Measurements from ENCODE around the gene PHETA2. TPM values are rescaled to one million over a fixed set of nuclear protein-coding genes. Genes with fewer than 3 reads are reported as not detected.
"Not testable (repeated sequence)": the region's sequence is repeated elsewhere in the genome, so short reads cannot be mapped to it uniquely, and the experiment has no call there.

The PHETA2 gene
- total and polyA plus RNA-seq, 2 donors (not counting 3 experiments of a cell fraction or from before 2014, with no cell fraction given), result 25.4 to 29.9 TPM

GRCh38 chr22:42127606-42128005 lies 53.6 kb downstream of the PHETA2 start:
- no peak overlapping the region for H3K27ac ChIP-seq (ENCODE audit: insufficient read depth, low read depth, low read length)
- H3K9ac ChIP-seq (replicated peaks; ENCODE audit: extremely low read depth, insufficient read depth, low read length), result no peak overlapping the region
- intact Hi-C loops (cut with micrococcal nuclease), result no loop called here
- no TSS peak for BruUV-seq (replicated peaks)
- ChIA-PET POLR2A (no interaction called here), CTCF (no interaction called here)
- no peak overlapping the region for H3K4me3 ChIP-seq (replicated peaks in 1 of 3; ENCODE audit: insufficient read depth in 1 of 3, low read depth in 1 of 3, low read length in 3 of 3)
- H3K4me2 ChIP-seq (ENCODE audit: insufficient read depth, low read length), result no peak overlapping the region
- H3K4me1 ChIP-seq (ENCODE audit: control insufficient read depth, extremely low read depth, insufficient read depth, low read length), result no peaks in the 10 kb centered on the region
- H3K9me3 ChIP-seq (replicated peaks; ENCODE audit: control insufficient read depth, insufficient read depth, low read length), result no peaks in the 10 kb centered on the region
- H3K9me1 ChIP-seq (replicated peaks; ENCODE audit: control insufficient read depth, extremely low read depth, insufficient read depth, low read length), result no peaks in the 10 kb centered on the region
- H3K27me3 ChIP-seq (ENCODE audit: control insufficient read depth in 2 of 2, insufficient read depth in 2 of 2, low read length in 2 of 2), result no peaks in the 10 kb centered on the region
- H4K20me1 ChIP-seq (replicated peaks; ENCODE audit: control insufficient read depth, extremely low read depth, insufficient read depth, low read length), result no peaks in the 10 kb centered on the region
- no peaks in the 10 kb centered on the region for H3K36me3 ChIP-seq (ENCODE audit: control insufficient read depth in 2 of 2, extremely low read depth in 1 of 2, insufficient read depth in 2 of 2, low read length in 2 of 2)
- H3K79me2 ChIP-seq (ENCODE audit: control insufficient read depth, insufficient read depth, low read length), result no peaks in the 10 kb centered on the region
- dilution Hi-C loops (cut with MboI; ENCODE audit: extremely low pct_ligation_motif_present, low sequenced_read_pairs), result no loop called here
- DNase-seq (ENCODE audit: low read depth, low spot score) (no peak), FAIRE-seq (no peak)
- TF ChIP-seq, protein P1, sequence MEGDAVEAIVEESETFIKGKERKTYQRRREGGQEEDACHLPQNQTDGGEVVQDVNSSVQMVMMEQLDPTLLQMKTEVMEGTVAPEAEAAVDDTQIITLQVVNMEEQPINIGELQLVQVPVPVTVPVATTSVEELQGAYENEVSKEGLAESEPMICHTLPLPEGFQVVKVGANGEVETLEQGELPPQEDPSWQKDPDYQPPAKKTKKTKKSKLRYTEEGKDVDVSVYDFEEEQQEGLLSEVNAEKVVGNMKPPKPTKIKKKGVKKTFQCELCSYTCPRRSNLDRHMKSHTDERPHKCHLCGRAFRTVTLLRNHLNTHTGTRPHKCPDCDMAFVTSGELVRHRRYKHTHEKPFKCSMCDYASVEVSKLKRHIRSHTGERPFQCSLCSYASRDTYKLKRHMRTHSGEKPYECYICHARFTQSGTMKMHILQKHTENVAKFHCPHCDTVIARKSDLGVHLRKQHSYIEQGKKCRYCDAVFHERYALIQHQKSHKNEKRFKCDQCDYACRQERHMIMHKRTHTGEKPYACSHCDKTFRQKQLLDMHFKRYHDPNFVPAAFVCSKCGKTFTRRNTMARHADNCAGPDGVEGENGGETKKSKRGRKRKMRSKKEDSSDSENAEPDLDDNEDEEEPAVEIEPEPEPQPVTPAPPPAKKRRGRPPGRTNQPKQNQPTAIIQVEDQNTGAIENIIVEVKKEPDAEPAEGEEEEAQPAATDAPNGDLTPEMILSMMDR (IDR thresholded peaks at IDR 0.05; ENCODE audit: extremely low read depth in 1 of 2, insufficient read depth in 1 of 2, low read depth in 1 of 2, low read length in 2 of 2), result no peak
- TF ChIP-seq MAX (IDR thresholded peaks at IDR 0.05; ENCODE audit: insufficient read depth, insufficient read length), result no peak
- no peak for TF ChIP-seq EZH2 (IDR thresholded peaks at IDR 0.05; ENCODE audit: borderline replicate concordance, low read depth, low read length, severe bottlenecking)
- TF ChIP-seq POLR2A (IDR thresholded peaks at IDR 0.05; ENCODE audit: low read depth, low read length), result no peak
- no peak for TF ChIP-seq POLR2AphosphoS5 (IDR thresholded peaks at IDR 0.05; ENCODE audit: insufficient read depth, low read depth, low read length)
- no peak for TF ChIP-seq FOS (IDR thresholded peaks at IDR 0.05; ENCODE audit: borderline replicate concordance, insufficient read depth, low read length)
- no peak overlapping the region for H2AFZ ChIP-seq (ENCODE audit: low read depth, low read length)

GRCh38 chr22:42128007-42128406 lies 54.0 kb downstream of the PHETA2 start:
- CTCF ChIA-PET; H3K27ac ChIP-seq (ENCODE audit: insufficient read depth, low read depth, low read length); H3K4me2 ChIP-seq (ENCODE audit: insufficient read depth, low read length); intact Hi-C loops (cut with micrococcal nuclease); H2AFZ ChIP-seq (ENCODE audit: low read depth, low read length); POLR2A ChIA-PET; H3K9ac ChIP-seq (replicated peaks; ENCODE audit: extremely low read depth, insufficient read depth, low read length); H3K27me3 ChIP-seq (ENCODE audit: control insufficient read depth in 2 of 2, insufficient read depth in 2 of 2, low read length in 2 of 2); DNase-seq (ENCODE audit: low read depth, low spot score); FAIRE-seq; H3K4me3 ChIP-seq (replicated peaks in 1 of 3; ENCODE audit: insufficient read depth in 1 of 3, low read depth in 1 of 3, low read length in 3 of 3); H3K36me3 ChIP-seq (ENCODE audit: control insufficient read depth in 2 of 2, extremely low read depth in 1 of 2, insufficient read depth in 2 of 2, low read length in 2 of 2); H3K4me1 ChIP-seq (ENCODE audit: control insufficient read depth, extremely low read depth, insufficient read depth, low read length); BruUV-seq (replicated peaks); H3K9me3 ChIP-seq (replicated peaks; ENCODE audit: control insufficient read depth, insufficient read depth, low read length); H4K20me1 ChIP-seq (replicated peaks; ENCODE audit: control insufficient read depth, extremely low read depth, insufficient read depth, low read length); H3K9me1 ChIP-seq (replicated peaks; ENCODE audit: control insufficient read depth, extremely low read depth, insufficient read depth, low read length); dilution Hi-C loops (cut with MboI; ENCODE audit: extremely low pct_ligation_motif_present, low sequenced_read_pairs); H3K79me2 ChIP-seq (ENCODE audit: control insufficient read depth, insufficient read depth, low read length): not testable (repeated sequence)

Small RNA genes within 50 kb of the gene (small RNA-seq; reads per million reads assigned to genes)
- not detected for gene SNORD13P1 (ENCODE audit: insufficient read depth, insufficient read length, low read depth, low replicate concordance)

Other genes with a start within 250 kb of the PHETA2 start
- 136 and 144 TPM in 2 replicates for gene SREBF2, start 241.1 kb upstream of the PHETA2 start, total RNA-seq
- 101 and 105 TPM in 2 replicates for gene SREBF2, start 241.1 kb upstream of the PHETA2 start, polyA plus RNA-seq
- gene SHISA8, start 159.2 kb upstream of the PHETA2 start, total RNA-seq, result not detected in 2 replicates
- not detected in 2 replicates for gene SHISA8, start 159.2 kb upstream of the PHETA2 start, polyA plus RNA-seq
- 0.51 and 0.81 TPM in 2 replicates for gene TNFRSF13C, start 147.4 kb upstream of the PHETA2 start, total RNA-seq
- gene TNFRSF13C, start 147.4 kb upstream of the PHETA2 start, polyA plus RNA-seq, result 0.19 and 0.27 TPM in 2 replicates
- 30.4 and 34.5 TPM in 2 replicates for gene CENPM, start 127.1 kb upstream of the PHETA2 start, total RNA-seq
- gene CENPM, start 127.1 kb upstream of the PHETA2 start, polyA plus RNA-seq, result 37.4 and 51.0 TPM in 2 replicates
- gene SEPTIN3, start 104.8 kb upstream of the PHETA2 start, total RNA-seq, result 0.18 TPM in 1 of 2 replicates, not detected in the other
- 0.05 and 0.08 TPM in 2 replicates for gene SEPTIN3, start 104.8 kb upstream of the PHETA2 start, polyA plus RNA-seq
- 0.27 TPM in 1 of 2 replicates, not detected in the other for gene WBP2NL, start 75.5 kb upstream of the PHETA2 start, total RNA-seq
- gene WBP2NL, start 75.5 kb upstream of the PHETA2 start, polyA plus RNA-seq, result 0.08 and 0.13 TPM in 2 replicates
- 29.0 and 33.1 TPM in 2 replicates for gene NAGA, start 3.4 kb upstream of the PHETA2 start, total RNA-seq
- 62.7 and 63.4 TPM in 2 replicates for gene NAGA, start 3.4 kb upstream of the PHETA2 start, polyA plus RNA-seq
- gene SMDT1, start 5.5 kb downstream of the PHETA2 start, total RNA-seq, result 61.2 and 64.8 TPM in 2 replicates
- gene SMDT1, start 5.5 kb downstream of the PHETA2 start, polyA plus RNA-seq, result 57.9 and 74.2 TPM in 2 replicates
- 84.9 and 95.7 TPM in 2 replicates for gene NDUFA6, start 16.5 kb downstream of the PHETA2 start, total RNA-seq
- gene NDUFA6, start 16.5 kb downstream of the PHETA2 start, polyA plus RNA-seq, result 44.4 and 66.1 TPM in 2 replicates
- gene CYP2D6, start 56.6 kb downstream of the PHETA2 start, total RNA-seq, result 0.91 and 0.97 TPM in 2 replicates
- gene CYP2D6, start 56.6 kb downstream of the PHETA2 start, polyA plus RNA-seq, result 0.25 TPM in 2 replicates
- gene TCF20, start 196.4 kb downstream of the PHETA2 start, total RNA-seq, result 36.7 and 38.3 TPM in 2 replicates
- gene TCF20, start 196.4 kb downstream of the PHETA2 start, polyA plus RNA-seq, result 9.9 and 11.2 TPM in 2 replicates

All from endothelial cell of umbilical vein (primary cell).